ENCODE measurements around the gene SMYD3.

DNA sequence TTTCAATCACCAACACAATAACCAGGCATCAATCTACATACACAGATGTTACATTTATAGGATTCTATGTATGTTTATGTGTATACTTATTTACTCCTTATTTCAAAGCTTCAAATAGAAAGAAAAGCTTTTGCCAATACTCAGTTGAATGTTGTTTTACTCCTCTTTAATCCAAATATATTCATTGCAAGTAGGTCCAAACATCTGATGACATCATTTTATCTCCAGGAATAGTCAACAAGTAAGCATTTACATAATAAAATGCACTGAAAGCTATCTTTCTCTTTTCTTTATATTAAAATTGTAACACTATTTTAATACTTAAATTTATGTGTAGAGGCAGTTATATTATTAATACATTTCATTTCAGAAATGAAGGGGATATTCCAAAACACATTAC lies 380.5 kb downstream of the SMYD3 start:
- TF ChIP-seq POLR2A (IDR thresholded peaks at IDR 0.05) (no peak), POLR2AphosphoS5 (IDR thresholded peaks at IDR 0.05; ENCODE audit: insufficient read depth in 1 of 2, low read depth in 1 of 2) (no peak)
- TF ChIP-seq, protein P1, sequence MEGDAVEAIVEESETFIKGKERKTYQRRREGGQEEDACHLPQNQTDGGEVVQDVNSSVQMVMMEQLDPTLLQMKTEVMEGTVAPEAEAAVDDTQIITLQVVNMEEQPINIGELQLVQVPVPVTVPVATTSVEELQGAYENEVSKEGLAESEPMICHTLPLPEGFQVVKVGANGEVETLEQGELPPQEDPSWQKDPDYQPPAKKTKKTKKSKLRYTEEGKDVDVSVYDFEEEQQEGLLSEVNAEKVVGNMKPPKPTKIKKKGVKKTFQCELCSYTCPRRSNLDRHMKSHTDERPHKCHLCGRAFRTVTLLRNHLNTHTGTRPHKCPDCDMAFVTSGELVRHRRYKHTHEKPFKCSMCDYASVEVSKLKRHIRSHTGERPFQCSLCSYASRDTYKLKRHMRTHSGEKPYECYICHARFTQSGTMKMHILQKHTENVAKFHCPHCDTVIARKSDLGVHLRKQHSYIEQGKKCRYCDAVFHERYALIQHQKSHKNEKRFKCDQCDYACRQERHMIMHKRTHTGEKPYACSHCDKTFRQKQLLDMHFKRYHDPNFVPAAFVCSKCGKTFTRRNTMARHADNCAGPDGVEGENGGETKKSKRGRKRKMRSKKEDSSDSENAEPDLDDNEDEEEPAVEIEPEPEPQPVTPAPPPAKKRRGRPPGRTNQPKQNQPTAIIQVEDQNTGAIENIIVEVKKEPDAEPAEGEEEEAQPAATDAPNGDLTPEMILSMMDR (IDR thresholded peaks at IDR 0.05), result no peak
